GM12873 (cell line): ENCODE data around the gene VAT1.

ENCODE experiments used
- CTCF ChIP-seq: IDR thresholded peaks from 2 replicates; pipeline ENCODE4 v1.5.1; 2012; ENCODE audit warnings: low read depth, mild to moderate bottlenecking, moderate library complexity, low read length, control low read depth; ENCODE audit not compliant: insufficient read depth; ENCODE audit errors: missing control alignments

The VAT1 gene

GRCh38 chr17:43011728-43012472 is 10.3 kb downstream of the VAT1 start:
- no peak for TF ChIP-seq CTCF

- no peak for TF ChIP-seq CTCF
Measured at GRCh38 chr17:43010667-43011308, 11.4 kb downstream of the VAT1 start.

GRCh38 chr17:43006639-43007551 is 15.3 kb downstream of the VAT1 start, which contains the start of gene IFI35:
Gene IFI35, plus strand, starts transcription at chr17:43006784. Its CDS starts 164 bp downstream, at chr17:43006948.
- TF ChIP-seq CTCF: peak; percentile 43

GRCh38 chr17:43003542-43004172 is 18.5 kb downstream of the VAT1 start:
- TF ChIP-seq CTCF: no peak

- no peak for TF ChIP-seq CTCF
Measured at GRCh38 chr17:42999003-42999525, 23.1 kb downstream of the VAT1 start.

GRCh38 chr17:42997984-42998938 is 23.9 kb downstream of the VAT1 start, which contains the start of gene RPL27:
Gene RPL27, plus strand, starts transcription at chr17:42998419. Its CDS starts 332 bp downstream, at chr17:42998751.
- peak; percentile 75 for TF ChIP-seq CTCF
